HepG2 (cell line): Measurements from ENCODE around the gene ARHGAP25. TPM values are rescaled to one million over a fixed set of nuclear protein-coding genes. Genes with fewer than 3 reads are reported as not detected.

Experiments
- ATAC-seq: fragments of 200-7000 bp; cut with Tn5 transposase; 3 replicates; pipeline ENCODE4 v1.9.1; 2020; ENCODE audit warnings: mild to moderate bottlenecking, moderate library complexity
- BruUV-seq: library from RNA; stranded (reverse); fragments of 400-500 nt; replicated peaks from 2 replicates; lab custom pipeline; 2021; lab: Mats Ljungman, UMichigan
- CTCF ChIA-PET: fragments of 300-600 bp; formaldehyde crosslinking; extraction: SDS; loops from one replicate; lab custom pipeline; 2021; ENCODE audit warnings: low total read pairs, inconsistent platforms, low intra/inter-chr PET ratio; lab: Yijun Ruan, JAX
- POLR2A ChIA-PET: fragments of 350-600 bp; sonication (Branson Sonifier 250); formaldehyde crosslinking; loops from one replicate; lab custom pipeline; 2020; ENCODE audit warnings: antibody characterized with exemption, inconsistent platforms; lab: Yijun Ruan, JAX
- DNase-seq: peaks from one replicate; pipeline ENCODE4 v3.0.0-alpha.2; 2015; ENCODE audit warnings: low spot score
- FAIRE-seq: peaks from 3 replicates; lab custom pipeline; 2011; peaks lifted over from hg19 to GRCh38; lab: Jason Lieb, UNC
- H2AFZ ChIP-seq: one replicate; pipeline ENCODE4 v1.6.1; 2011; ENCODE audit warnings: low read length, inconsistent platforms
- H3K27ac ChIP-seq: fragments of 300-600 bp; 3 replicates; pipeline ENCODE4 v1.8.0; 2011; ENCODE audit warnings: mixed run types, mild to moderate bottlenecking, mixed read lengths, low read length, inconsistent platforms; ENCODE audit not compliant: insufficient read depth; ENCODE audit errors: extremely low read length
- H3K27me3 ChIP-seq, 2 experiments: fragments of 200-600 bp in 1 of 2; 2 replicates in 1 of 2; 3 replicates in 1 of 2; pipeline versions ENCODE4 v1.6.0 to v1.8.0; 2011; ENCODE audit warnings: low read length in 2 of 2, mild to moderate bottlenecking in 2 of 2, moderate library complexity in 2 of 2, inconsistent platforms in 1 of 2; ENCODE audit not compliant: insufficient read depth in 2 of 2, control insufficient read depth in 1 of 2
- H3K36me3 ChIP-seq, 2 experiments: fragments of 200-600 bp in 1 of 2; replicated peaks in 1 of 2; 2 replicates in 1 of 2; 3 replicates in 1 of 2; pipeline versions ENCODE4 v1.5.1 to v1.8.0; 2011; ENCODE audit warnings: low read length in 2 of 2, inconsistent platforms in 1 of 2; ENCODE audit not compliant: insufficient read depth in 2 of 2, control insufficient read depth in 1 of 2
- H3K4me1 ChIP-seq: 2 replicates; pipeline ENCODE4 v1.5.1; 2012; ENCODE audit warnings: low read length, inconsistent platforms; ENCODE audit not compliant: insufficient read depth
- H3K4me2 ChIP-seq: 2 replicates; pipeline ENCODE4 v1.6.0; 2011; ENCODE audit warnings: low read depth, low read length, inconsistent platforms
- H3K4me3 ChIP-seq, 3 experiments: fragments of 200-600 bp in 1 of 3; sonication (generic), shearing (Covaris generic) in 1 of 3; replicated peaks in 1 of 3; 2 replicates each; pipeline ENCODE4 v1.5.1; 2011 to 2016; ENCODE audit warnings: low read length in 3 of 3, inconsistent platforms in 2 of 3, low read depth in 2 of 3, mild to moderate bottlenecking in 2 of 3, control low read depth in 1 of 3, mixed read lengths in 1 of 3; ENCODE audit not compliant: insufficient read depth in 1 of 3
- H3K79me2 ChIP-seq: one replicate; pipeline ENCODE4 v1.6.1; 2011; ENCODE audit warnings: low read length, inconsistent platforms; ENCODE audit not compliant: insufficient read depth
- H3K9ac ChIP-seq: 2 replicates; pipeline ENCODE4 v1.6.0; 2011; ENCODE audit warnings: mild to moderate bottlenecking, low read depth, low read length, inconsistent platforms; ENCODE audit not compliant: insufficient read depth
- H3K9me3 ChIP-seq: 2 replicates; pipeline ENCODE4 v1.5.1; 2012; ENCODE audit warnings: mild to moderate bottlenecking, low read length
- H4K20me1 ChIP-seq: 2 replicates; pipeline ENCODE4 v1.6.0; 2011; ENCODE audit warnings: inconsistent platforms, mild to moderate bottlenecking, low read length, moderate library complexity; ENCODE audit not compliant: insufficient read depth
- FLYWCH1 ChIP-seq: sonication (generic); formaldehyde crosslinking; IDR thresholded peaks from 2 replicates; pipeline ENCODE4 v1.8.1; 2023; ENCODE audit warnings: mild to moderate bottlenecking, missing genetic modification reagents
- ZNF563 ChIP-seq: sonication (generic); formaldehyde crosslinking; IDR thresholded peaks from 2 replicates; pipeline ENCODE4 v1.8.0; 2022; ENCODE audit warnings: mild to moderate bottlenecking, moderate library complexity, missing genetic modification reagents
- WGBS: methylation state at CpG from one replicate; pipeline ENCODE4 v1.1.6; 2017; ENCODE audit warnings: low lambda C conversion rate; 5-methylcytosine and 5-hydroxymethylcytosine counted together
- in situ Hi-C: cut with HindIII; loops from 2 replicates; pipeline ENCODE4 v1.10.0; 2017; ENCODE audit warnings: low pct_unique_long_range_greater_than_20kb; ENCODE audit not compliant: extremely low pct_ligation_motif_present
- intact Hi-C: fragments of 100-400 bp; cut with micrococcal nuclease; formaldehyde crosslinking; loops from one replicate; pipeline ENCODE4 v1.10.0; 2022; ENCODE audit not compliant: unreplicated experiment
- polyA plus RNA-seq, 8 experiments: library from polyadenylated mRNA; depleted of rRNA in 3 of 8; stranded (reverse) in 7 of 8; unstranded in 1 of 8; fragments of >200 nt; fragmentation: Illumina TruSeq in 4 of 8; extraction: Trizol in 4 of 8; gene quantifications; 2 replicates each; pipeline versions ENCODE4 v1.2.1 to v1.2.3, GENCODE V29; 2011 to 2016; ENCODE audit warnings: low read depth in 4 of 8, missing spikeins in 1 of 8, mixed read lengths in 1 of 8; ENCODE audit not compliant: insufficient read depth in 1 of 8
- total RNA-seq, 5 experiments: library from RNA; depleted of rRNA; stranded (reverse); fragments of >200 nt; fragmentation: Illumina TruSeq; extraction: Trizol; gene quantifications; 2 replicates each; pipeline ENCODE4 v1.2.3, GENCODE V29; 2016; ENCODE audit warnings: low read depth in 1 of 5
- TF ChIP-seq, protein P1 (sequence below), 2 experiments: sonication (generic) in 1 of 2; formaldehyde crosslinking in 1 of 2; IDR thresholded peaks; 2 replicates each; pipeline versions ENCODE4 v1.6.1 to v1.9.0; 2014 to 2022; ENCODE audit warnings: antibody characterized with exemption in 1 of 2, borderline replicate concordance in 1 of 2, inconsistent platforms in 1 of 2, low read depth in 1 of 2, missing genetic modification reagents in 1 of 2
- TF ChIP-seq, protein P2 (sequence below): sonication (generic); formaldehyde crosslinking; IDR thresholded peaks from 2 replicates; pipeline ENCODE4 v1.4.0; 2020; ENCODE audit warnings: missing genetic modification reagents, borderline replicate concordance

Gene ARHGAP25
- total and polyA plus RNA-seq, 2 of the 13 experiments (the other 11 are each of a cell fraction or from before 2014, with no cell fraction given), result not detected

DNA sequence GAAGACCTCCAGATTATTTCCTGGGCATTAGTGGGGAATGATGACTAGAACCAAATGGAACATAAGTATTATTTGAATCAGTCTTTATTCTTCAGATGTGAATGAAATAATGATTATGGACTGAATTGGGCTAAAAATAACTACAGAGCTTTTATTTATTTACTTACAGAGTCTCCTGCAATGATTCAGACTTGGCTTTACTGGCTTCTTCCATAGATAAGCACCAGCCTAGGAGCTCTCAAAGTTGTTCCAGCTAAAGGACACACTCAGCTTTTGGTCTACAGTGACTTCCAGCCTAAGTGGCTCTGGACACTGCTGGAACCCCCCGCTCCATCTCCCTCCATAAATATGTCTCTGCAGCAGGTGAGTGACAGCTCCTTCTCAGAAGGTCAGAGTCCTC, 24.3 kb upstream of the ARHGAP25 start (continued):
- TF ChIP-seq, protein P1, sequence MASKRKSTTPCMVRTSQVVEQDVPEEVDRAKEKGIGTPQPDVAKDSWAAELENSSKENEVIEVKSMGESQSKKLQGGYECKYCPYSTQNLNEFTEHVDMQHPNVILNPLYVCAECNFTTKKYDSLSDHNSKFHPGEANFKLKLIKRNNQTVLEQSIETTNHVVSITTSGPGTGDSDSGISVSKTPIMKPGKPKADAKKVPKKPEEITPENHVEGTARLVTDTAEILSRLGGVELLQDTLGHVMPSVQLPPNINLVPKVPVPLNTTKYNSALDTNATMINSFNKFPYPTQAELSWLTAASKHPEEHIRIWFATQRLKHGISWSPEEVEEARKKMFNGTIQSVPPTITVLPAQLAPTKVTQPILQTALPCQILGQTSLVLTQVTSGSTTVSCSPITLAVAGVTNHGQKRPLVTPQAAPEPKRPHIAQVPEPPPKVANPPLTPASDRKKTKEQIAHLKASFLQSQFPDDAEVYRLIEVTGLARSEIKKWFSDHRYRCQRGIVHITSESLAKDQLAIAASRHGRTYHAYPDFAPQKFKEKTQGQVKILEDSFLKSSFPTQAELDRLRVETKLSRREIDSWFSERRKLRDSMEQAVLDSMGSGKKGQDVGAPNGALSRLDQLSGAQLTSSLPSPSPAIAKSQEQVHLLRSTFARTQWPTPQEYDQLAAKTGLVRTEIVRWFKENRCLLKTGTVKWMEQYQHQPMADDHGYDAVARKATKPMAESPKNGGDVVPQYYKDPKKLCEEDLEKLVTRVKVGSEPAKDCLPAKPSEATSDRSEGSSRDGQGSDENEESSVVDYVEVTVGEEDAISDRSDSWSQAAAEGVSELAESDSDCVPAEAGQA (IDR thresholded peaks at IDR 0.05; ENCODE audit: low read depth), result no peak
- TF ChIP-seq, protein P1 (CRISPR knock-in tag; IDR thresholded peaks at IDR 0.05; ENCODE audit: borderline replicate concordance), result no peak

DNA sequence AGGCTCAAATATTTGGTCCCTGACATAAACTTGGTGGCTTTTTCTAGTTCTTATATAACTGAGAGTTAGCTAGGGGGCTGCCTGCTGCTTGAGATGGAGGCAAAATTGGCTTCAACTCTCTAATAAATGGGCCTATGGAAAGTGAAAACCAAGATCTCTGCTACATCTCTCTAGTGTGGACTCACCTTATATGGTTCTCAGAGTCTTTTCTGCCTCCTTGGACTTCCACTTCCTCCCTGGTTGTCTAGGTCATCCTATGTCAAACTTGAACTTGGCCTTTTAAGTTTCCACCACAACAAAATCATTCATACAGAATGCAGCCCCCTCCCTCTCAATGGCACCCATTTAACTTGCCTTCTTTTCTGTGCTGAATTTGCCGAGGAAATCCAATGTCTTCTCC, 23.9 kb upstream of the ARHGAP25 start:
- Histone ChIP-seq H3K4me3 (no peak overlapping the region), H4K20me1 (no peaks in the 10 kb centered on the region), H3K36me3 (no peaks in the 10 kb centered on the region), H3K4me1 (no peaks in the 10 kb centered on the region), H3K4me2 (no peak overlapping the region), H3K9ac (no peak overlapping the region), H3K79me2 (no peaks in the 10 kb centered on the region), H2AFZ (no peak overlapping the region), H3K9me3 (no peaks in the 10 kb centered on the region), H3K27me3 (no peaks in the 10 kb centered on the region), H3K27ac (no peak overlapping the region)
- CTCF ChIA-PET, result no interaction called here
- BruUV-seq, result no TSS peak
- no peak for FAIRE-seq
- intact Hi-C loops, result no loop called here
- WGBS, result 0% methylated on average over 1 of the region's 1 CpG
- ATAC-seq, result no peak
- DNase-seq, result no peak
- in situ Hi-C loops, result no loop called here
- TF ChIP-seq ZNF563 (CRISPR knock-in tag) (no peak), FLYWCH1 (no peak)
- TF ChIP-seq, protein P2, sequence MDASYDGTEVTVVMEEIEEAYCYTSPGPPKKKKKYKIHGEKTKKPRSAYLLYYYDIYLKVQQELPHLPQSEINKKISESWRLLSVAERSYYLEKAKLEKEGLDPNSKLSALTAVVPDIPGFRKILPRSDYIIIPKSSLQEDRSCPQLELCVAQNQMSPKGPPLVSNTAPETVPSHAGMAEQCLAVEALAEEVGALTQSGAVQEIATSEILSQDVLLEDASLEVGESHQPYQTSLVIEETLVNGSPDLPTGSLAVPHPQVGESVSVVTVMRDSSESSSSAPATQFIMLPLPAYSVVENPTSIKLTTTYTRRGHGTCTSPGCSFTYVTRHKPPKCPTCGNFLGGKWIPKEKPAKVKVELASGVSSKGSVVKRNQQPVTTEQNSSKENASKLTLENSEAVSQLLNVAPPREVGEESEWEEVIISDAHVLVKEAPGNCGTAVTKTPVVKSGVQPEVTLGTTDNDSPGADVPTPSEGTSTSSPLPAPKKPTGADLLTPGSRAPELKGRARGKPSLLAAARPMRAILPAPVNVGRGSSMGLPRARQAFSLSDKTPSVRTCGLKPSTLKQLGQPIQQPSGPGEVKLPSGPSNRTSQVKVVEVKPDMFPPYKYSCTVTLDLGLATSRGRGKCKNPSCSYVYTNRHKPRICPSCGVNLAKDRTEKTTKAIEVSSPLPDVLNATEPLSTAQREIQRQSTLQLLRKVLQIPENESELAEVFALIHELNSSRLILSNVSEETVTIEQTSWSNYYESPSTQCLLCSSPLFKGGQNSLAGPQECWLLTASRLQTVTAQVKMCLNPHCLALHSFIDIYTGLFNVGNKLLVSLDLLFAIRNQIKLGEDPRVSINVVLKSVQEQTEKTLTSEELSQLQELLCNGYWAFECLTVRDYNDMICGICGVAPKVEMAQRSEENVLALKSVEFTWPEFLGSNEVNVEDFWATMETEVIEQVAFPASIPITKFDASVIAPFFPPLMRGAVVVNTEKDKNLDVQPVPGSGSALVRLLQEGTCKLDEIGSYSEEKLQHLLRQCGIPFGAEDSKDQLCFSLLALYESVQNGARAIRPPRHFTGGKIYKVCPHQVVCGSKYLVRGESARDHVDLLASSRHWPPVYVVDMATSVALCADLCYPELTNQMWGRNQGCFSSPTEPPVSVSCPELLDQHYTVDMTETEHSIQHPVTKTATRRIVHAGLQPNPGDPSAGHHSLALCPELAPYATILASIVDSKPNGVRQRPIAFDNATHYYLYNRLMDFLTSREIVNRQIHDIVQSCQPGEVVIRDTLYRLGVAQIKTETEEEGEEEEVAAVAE (CRISPR knock-in tag), result no peak
- POLR2A ChIA-PET, result no interaction called here
